Mesothelial cell of epicardium (in vitro differentiated cells): ENCODE results near the gene ADARB2. TPM values are rescaled to one million over a fixed set of nuclear protein-coding genes. Genes with fewer than 3 reads are reported as not detected.
A peak's percentile ranks its signal among the peaks of the same experiment; 100 is the strongest.

Experiments
- DNase-seq, 2 experiments: peaks; one replicate each; pipeline ENCODE4 v3.0.0; 2021; ENCODE audit warnings: low spot score in 2 of 2; ENCODE audit not compliant: unreplicated experiment in 2 of 2
- H3K27ac Mint-ChIP-seq: 2 replicates; pipeline ENCODE4 v1.8.0; 2021; ENCODE audit warnings: mixed read lengths
- H3K27me3 Mint-ChIP-seq: 2 replicates; pipeline ENCODE4 v1.8.0; 2021; ENCODE audit warnings: low read depth, mixed read lengths
- H3K36me3 Mint-ChIP-seq: 2 replicates; pipeline ENCODE4 v1.8.0; 2021; ENCODE audit warnings: mixed read lengths
- H3K4me1 Mint-ChIP-seq: 2 replicates; pipeline ENCODE4 v1.8.0; 2021; ENCODE audit warnings: mixed read lengths
- H3K4me3 Mint-ChIP-seq: 2 replicates; pipeline ENCODE4 v1.8.0; 2021; ENCODE audit warnings: mild to moderate bottlenecking, moderate library complexity, mixed read lengths
- H3K9me3 Mint-ChIP-seq: 2 replicates; pipeline ENCODE4 v1.8.0; 2021; ENCODE audit warnings: mixed read lengths
- CTCF ChIP-seq: fragments of 200-600 bp; sonication (generic); IDR thresholded peaks from one replicate; pipeline ENCODE4 v1.5.0; 2021; ENCODE audit warnings: antibody characterized with exemption; ENCODE audit not compliant: unreplicated experiment
- total RNA-seq: library from RNA; stranded (reverse); gene quantifications from 3 replicates; pipeline ENCODE4 v1.2.1, GENCODE V29; 2021

The ADARB2 gene
- total RNA-seq, 1 donor from 2014 or later: 0.38 TPM

- no peak overlapping the region for H3K27ac Mint-ChIP-seq
- H3K4me3 Mint-ChIP-seq: peak overlapping the region; percentile 61
- peak in 1 of 2 experiments; percentile 77 for DNase-seq
- H3K36me3 Mint-ChIP-seq: no peaks in the 10 kb centered on the region
- peak; percentile 66 for TF ChIP-seq CTCF
- peaks cover 67% of the 10 kb centered on the region for H3K27me3 Mint-ChIP-seq
- peaks cover 9% of the 10 kb centered on the region for H3K4me1 Mint-ChIP-seq
- H3K9me3 Mint-ChIP-seq: peaks cover 2% of the 10 kb centered on the region
Observed at GRCh38 chr10:1420661-1421362, 316.5 kb downstream of the ADARB2 start.

- Mint-ChIP-seq H3K4me1 (peaks cover 9% of the 10 kb centered on the region), H3K36me3 (no peaks in the 10 kb centered on the region), H3K4me3 (peak overlapping the region; percentile 61), H3K9me3 (peaks cover 8% of the 10 kb centered on the region), H3K27me3 (peaks cover 59% of the 10 kb centered on the region), H3K27ac (no peak overlapping the region)
- DNase-seq: no peak
- TF ChIP-seq CTCF: no peak
Observed at GRCh38 chr10:1419796-1420610, 317.3 kb downstream of the ADARB2 start.

GRCh38 chr10:1418031-1418550 is 319.2 kb downstream of the ADARB2 start:
- Mint-ChIP-seq H3K9me3 (peaks cover 18% of the 10 kb centered on the region), H3K27ac (no peak overlapping the region), H3K4me1 (peaks cover 9% of the 10 kb centered on the region), H3K27me3 (peaks cover 48% of the 10 kb centered on the region), H3K36me3 (no peaks in the 10 kb centered on the region), H3K4me3 (no peak overlapping the region)
- no peak for TF ChIP-seq CTCF
- DNase-seq: no peak

GRCh38 chr10:1417574-1417973 is 319.8 kb downstream of the ADARB2 start:
- peaks cover 18% of the 10 kb centered on the region for H3K9me3 Mint-ChIP-seq
- no peak overlapping the region for H3K4me3 Mint-ChIP-seq
- DNase-seq: no peak
- H3K36me3 Mint-ChIP-seq: no peaks in the 10 kb centered on the region
- no peak for TF ChIP-seq CTCF
- H3K4me1 Mint-ChIP-seq: peaks cover 9% of the 10 kb centered on the region
- H3K27me3 Mint-ChIP-seq: peaks cover 48% of the 10 kb centered on the region
- H3K27ac Mint-ChIP-seq: no peak overlapping the region

- H3K4me1 Mint-ChIP-seq: peaks cover 9% of the 10 kb centered on the region
Observed at GRCh38 chr10:1416456-1417037, 320.8 kb downstream of the ADARB2 start.

More at GRCh38 chr10:1416456-1417037, 320.8 kb downstream of the ADARB2 start:
- Mint-ChIP-seq H3K4me3 (no peak overlapping the region), H3K9me3 (peaks cover 18% of the 10 kb centered on the region), H3K27me3 (peaks cover 43% of the 10 kb centered on the region), H3K27ac (no peak overlapping the region), H3K36me3 (no peaks in the 10 kb centered on the region)
- no peak for TF ChIP-seq CTCF
- no peak for DNase-seq
